MM.1S (cell line): ENCODE data around the gene NTSR1.

Source experiments
- DNase-seq: peaks from one replicate; pipeline ENCODE4 v3.0.0-alpha.2; 2015
- H2AFZ ChIP-seq: fragments of 300-600 bp; sonication (generic); 2 replicates; pipeline ENCODE4 v1.6.0; 2016; ENCODE audit warnings: antibody characterized with exemption, low read length
- H3F3A ChIP-seq: fragments of 300-600 bp; sonication (generic); 2 replicates; pipeline ENCODE4 v1.6.1; 2016; ENCODE audit warnings: mild to moderate bottlenecking, antibody characterized with exemption, low read length, moderate library complexity, mixed read lengths; ENCODE audit not compliant: insufficient read depth
- H3K27ac ChIP-seq: fragments of 300-600 bp; sonication (generic); 2 replicates; pipeline ENCODE4 v1.5.1; 2016; ENCODE audit warnings: mild to moderate bottlenecking, low read length
- H3K27me3 ChIP-seq: fragments of 300-600 bp; sonication (generic); replicated peaks from 2 replicates; pipeline ENCODE4 v1.6.0; 2016; ENCODE audit warnings: low read length; ENCODE audit not compliant: insufficient read depth
- H3K36me3 ChIP-seq: fragments of 300-600 bp; sonication (generic); replicated peaks from 2 replicates; pipeline ENCODE4 v1.6.1; 2016; ENCODE audit warnings: mild to moderate bottlenecking, low read length, mixed read lengths; ENCODE audit not compliant: insufficient read depth
- H3K4me1 ChIP-seq: fragments of 300-600 bp; sonication (generic); 2 replicates; pipeline ENCODE4 v1.6.1; 2016; ENCODE audit warnings: low read length, mixed read lengths
- H3K4me2 ChIP-seq: fragments of 300-600 bp; sonication (generic); 2 replicates; pipeline ENCODE4 v1.6.0; 2016; ENCODE audit warnings: low read depth, low read length
- H3K4me3 ChIP-seq: fragments of 300-600 bp; sonication (generic); 2 replicates; pipeline ENCODE4 v1.5.1; 2016; ENCODE audit warnings: low read length, mixed read lengths
- H3K79me2 ChIP-seq: fragments of 300-600 bp; sonication (generic); 2 replicates; pipeline ENCODE4 v1.6.1; 2016; ENCODE audit warnings: mixed run types, low read length, mixed read lengths
- H3K9ac ChIP-seq: fragments of 300-600 bp; sonication (generic); 2 replicates; pipeline ENCODE4 v1.6.1; 2016; ENCODE audit warnings: low read length, mixed read lengths
- H3K9me2 ChIP-seq: fragments of 300-600 bp; sonication (generic); replicated peaks from 2 replicates; pipeline ENCODE4 v1.6.1; 2016; ENCODE audit warnings: mild to moderate bottlenecking, low read length, mixed read lengths; ENCODE audit not compliant: insufficient read depth
- H3K9me3 ChIP-seq: fragments of 300-600 bp; sonication (generic); replicated peaks from 2 replicates; pipeline ENCODE4 v1.6.1; 2016; ENCODE audit warnings: mild to moderate bottlenecking, low read length, mixed read lengths; ENCODE audit not compliant: insufficient read depth
- H4K20me1 ChIP-seq: fragments of 300-600 bp; sonication (generic); 2 replicates; pipeline ENCODE4 v1.6.1; 2016; ENCODE audit warnings: mild to moderate bottlenecking, low read length, moderate library complexity, mixed read lengths; ENCODE audit not compliant: insufficient read depth
- EZH2 ChIP-seq: fragments of 300-600 bp; sonication (generic); optimal IDR thresholded peaks from 2 replicates; pipeline ENCODE3; 2017; ENCODE audit warnings: low read depth, mild to moderate bottlenecking, antibody characterized with exemption, low read length, mixed read lengths
- EZH2phosphoT487 ChIP-seq: fragments of 300-600 bp; sonication (generic); IDR thresholded peaks from 2 replicates; pipeline ENCODE4 v1.6.1; 2018; ENCODE audit warnings: antibody characterized with exemption, low read length
- TF ChIP-seq, protein P1 (sequence below): fragments of 300-600 bp; sonication (generic); IDR thresholded peaks from 2 replicates; pipeline ENCODE4 v1.5.1; 2016; ENCODE audit warnings: antibody characterized with exemption, low read length, mixed read lengths

The NTSR1 gene

DNA sequence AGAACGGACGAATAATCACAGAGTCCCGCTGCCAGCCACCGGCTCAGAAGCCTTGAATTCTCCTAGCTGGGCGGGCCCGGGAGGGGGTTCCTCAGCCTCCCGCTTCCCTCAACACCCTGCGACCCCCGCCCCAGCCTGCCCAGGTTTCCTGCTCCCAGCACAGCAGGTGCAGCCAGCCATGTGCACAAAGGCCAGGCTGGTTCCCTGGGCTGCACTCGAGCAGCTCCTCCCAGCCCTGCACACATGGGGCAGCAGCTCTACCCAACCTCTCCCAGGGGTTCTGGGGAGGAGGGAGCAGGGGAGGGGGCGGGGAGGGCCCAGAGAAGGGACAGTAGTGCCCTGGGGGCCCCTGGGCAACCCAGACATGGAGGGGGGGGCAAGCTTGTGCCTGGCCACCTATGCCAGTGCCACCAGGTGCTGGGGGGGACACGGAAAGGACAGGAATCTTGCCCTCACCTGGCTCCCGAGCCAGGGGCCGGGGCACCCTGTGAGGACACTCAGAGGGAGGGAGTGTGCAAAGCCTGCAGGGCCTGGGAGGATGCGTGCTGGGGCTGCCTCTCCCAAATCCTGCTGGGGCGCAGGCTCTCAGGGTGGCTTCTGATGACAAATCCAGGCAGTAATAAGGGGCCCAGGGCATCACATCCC is 1.2 kb upstream of the NTSR1 start:
- Histone ChIP-seq H3K79me2 (no peaks in the 10 kb centered on the region), H3K4me3 (no peak overlapping the region), H3K4me1 (no peaks in the 10 kb centered on the region), H4K20me1 (no peaks in the 10 kb centered on the region), H3K9me3 (no peaks in the 10 kb centered on the region), H3K9me2 (no peaks in the 10 kb centered on the region), H3K27me3 (peaks cover 96% of the 10 kb centered on the region), H3K27ac (no peak overlapping the region), H3F3A (no peaks in the 10 kb centered on the region), H3K4me2 (no peak overlapping the region), H2AFZ (no peak overlapping the region), H3K9ac (no peak overlapping the region), H3K36me3 (no peaks in the 10 kb centered on the region)
- no peak for TF ChIP-seq EZH2
- TF ChIP-seq, protein P1, sequence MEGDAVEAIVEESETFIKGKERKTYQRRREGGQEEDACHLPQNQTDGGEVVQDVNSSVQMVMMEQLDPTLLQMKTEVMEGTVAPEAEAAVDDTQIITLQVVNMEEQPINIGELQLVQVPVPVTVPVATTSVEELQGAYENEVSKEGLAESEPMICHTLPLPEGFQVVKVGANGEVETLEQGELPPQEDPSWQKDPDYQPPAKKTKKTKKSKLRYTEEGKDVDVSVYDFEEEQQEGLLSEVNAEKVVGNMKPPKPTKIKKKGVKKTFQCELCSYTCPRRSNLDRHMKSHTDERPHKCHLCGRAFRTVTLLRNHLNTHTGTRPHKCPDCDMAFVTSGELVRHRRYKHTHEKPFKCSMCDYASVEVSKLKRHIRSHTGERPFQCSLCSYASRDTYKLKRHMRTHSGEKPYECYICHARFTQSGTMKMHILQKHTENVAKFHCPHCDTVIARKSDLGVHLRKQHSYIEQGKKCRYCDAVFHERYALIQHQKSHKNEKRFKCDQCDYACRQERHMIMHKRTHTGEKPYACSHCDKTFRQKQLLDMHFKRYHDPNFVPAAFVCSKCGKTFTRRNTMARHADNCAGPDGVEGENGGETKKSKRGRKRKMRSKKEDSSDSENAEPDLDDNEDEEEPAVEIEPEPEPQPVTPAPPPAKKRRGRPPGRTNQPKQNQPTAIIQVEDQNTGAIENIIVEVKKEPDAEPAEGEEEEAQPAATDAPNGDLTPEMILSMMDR = no peak
- no peak for DNase-seq

DNA sequence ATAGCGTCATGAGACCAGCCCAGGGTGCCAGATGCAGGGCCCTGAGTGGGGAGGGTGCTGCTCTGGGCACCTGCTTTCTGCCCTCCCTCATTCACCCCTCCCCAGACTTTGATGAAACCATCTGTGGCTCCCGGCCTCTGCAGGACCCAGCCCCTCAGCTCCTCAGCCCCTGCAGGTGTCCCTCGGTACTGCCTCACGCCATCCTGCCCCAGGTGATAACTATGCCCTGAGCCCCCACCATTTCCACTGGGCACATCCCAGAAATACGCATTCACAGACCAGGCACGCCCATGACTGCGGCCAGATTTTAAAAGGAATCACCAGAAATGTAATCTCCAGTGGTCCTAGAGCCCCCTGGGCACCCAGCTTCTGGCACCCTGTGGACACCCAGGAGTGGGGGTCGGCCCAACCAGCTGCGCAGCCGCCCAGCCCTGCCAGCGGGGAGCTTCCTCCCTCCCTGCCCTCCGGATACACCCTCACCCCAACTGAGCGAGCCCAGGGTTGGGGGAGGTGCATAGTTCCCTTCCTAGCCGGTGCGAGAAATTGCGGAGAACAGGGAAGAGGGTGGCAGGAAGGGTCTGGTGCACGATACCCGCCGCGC is 615 bp upstream of the NTSR1 start:
- H3F3A ChIP-seq = no peaks in the 10 kb centered on the region
- TF ChIP-seq EZH2 = no peak
- TF ChIP-seq, protein P1 = peak; percentile 25
- H3K27me3 ChIP-seq = peaks cover 96% of the 10 kb centered on the region
- no peaks in the 10 kb centered on the region for H4K20me1 ChIP-seq
- H3K9ac ChIP-seq = no peak overlapping the region
- no peak overlapping the region for H3K27ac ChIP-seq
- H3K4me2 ChIP-seq = no peak overlapping the region
- H3K9me2 ChIP-seq = no peaks in the 10 kb centered on the region
- no peaks in the 10 kb centered on the region for H3K9me3 ChIP-seq
- H3K4me3 ChIP-seq = no peak overlapping the region
- no peaks in the 10 kb centered on the region for H3K4me1 ChIP-seq
- DNase-seq = no peak
- H2AFZ ChIP-seq = no peak overlapping the region
- H3K79me2 ChIP-seq = no peaks in the 10 kb centered on the region
- no peaks in the 10 kb centered on the region for H3K36me3 ChIP-seq

DNA sequence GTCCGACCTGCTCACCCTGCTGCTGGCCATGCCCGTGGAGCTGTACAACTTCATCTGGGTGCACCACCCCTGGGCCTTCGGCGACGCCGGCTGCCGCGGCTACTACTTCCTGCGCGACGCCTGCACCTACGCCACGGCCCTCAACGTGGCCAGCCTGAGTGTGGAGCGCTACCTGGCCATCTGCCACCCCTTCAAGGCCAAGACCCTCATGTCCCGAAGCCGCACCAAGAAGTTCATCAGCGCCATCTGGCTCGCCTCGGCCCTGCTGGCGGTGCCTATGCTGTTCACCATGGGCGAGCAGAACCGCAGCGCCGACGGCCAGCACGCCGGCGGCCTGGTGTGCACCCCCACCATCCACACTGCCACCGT is 885 bp downstream of the NTSR1 start:
- H3K4me1 ChIP-seq = no peaks in the 10 kb centered on the region
- H3K27me3 ChIP-seq = peaks cover 96% of the 10 kb centered on the region
- no peak overlapping the region for H2AFZ ChIP-seq
- H3K9me2 ChIP-seq = no peaks in the 10 kb centered on the region
- H3K9me3 ChIP-seq = no peaks in the 10 kb centered on the region
- no peak overlapping the region for H3K4me3 ChIP-seq
- no peak overlapping the region for H3K9ac ChIP-seq
- TF ChIP-seq, protein P1 = no peak
- TF ChIP-seq EZH2phosphoT487 (no peak), EZH2 (no peak)
- H4K20me1 ChIP-seq = no peaks in the 10 kb centered on the region
- H3K36me3 ChIP-seq = no peaks in the 10 kb centered on the region
- H3K4me2 ChIP-seq = no peak overlapping the region
- no peaks in the 10 kb centered on the region for H3F3A ChIP-seq
- H3K79me2 ChIP-seq = no peaks in the 10 kb centered on the region
- no peak for DNase-seq
- no peak overlapping the region for H3K27ac ChIP-seq
